H9 (cell line): ENCODE data around the gene KIAA1671. TPM values are rescaled to one million over a fixed set of nuclear protein-coding genes. Genes with fewer than 3 reads are reported as not detected.
A peak's percentile ranks its signal among the peaks of the same experiment; 100 is the strongest.

Experiments
- DNase-seq: peaks from one replicate; pipeline ENCODE4 v3.0.0-alpha.2; 2017
- H2AFZ ChIP-seq: one replicate; pipeline ENCODE4 v1.6.1; 2013; ENCODE audit warnings: mild to moderate bottlenecking, low read length, control low read depth, moderate library complexity
- H2AK5ac ChIP-seq: 2 replicates; pipeline ENCODE4 v1.6.1; 2013; ENCODE audit warnings: low read length, control low read depth, mixed read lengths; ENCODE audit not compliant: insufficient read length
- H2BK120ac ChIP-seq: one replicate; pipeline ENCODE4 v1.6.1; 2013; ENCODE audit warnings: low read depth, mild to moderate bottlenecking, low read length, control low read depth, inconsistent platforms; ENCODE audit not compliant: poor library complexity, severe bottlenecking
- H2BK12ac ChIP-seq: 2 replicates; pipeline ENCODE4 v1.6.1; 2013; ENCODE audit warnings: low read length, control low read depth, mixed read lengths, low read depth; ENCODE audit not compliant: insufficient read length
- H2BK15ac ChIP-seq: 2 replicates; pipeline ENCODE4 v1.6.1; 2013; ENCODE audit warnings: low read depth, low read length, control low read depth
- H2BK20ac ChIP-seq: one replicate; pipeline ENCODE4 v1.6.1; 2013; ENCODE audit warnings: low read depth, mild to moderate bottlenecking, low read length, control low read depth, inconsistent platforms; ENCODE audit not compliant: poor library complexity, severe bottlenecking
- H2BK5ac ChIP-seq: 2 replicates; pipeline ENCODE4 v1.6.1; 2013; ENCODE audit warnings: low read length, control low read depth, mixed read lengths; ENCODE audit not compliant: insufficient read length
- H3K14ac ChIP-seq: 2 replicates; pipeline ENCODE4 v1.6.1; 2013; ENCODE audit warnings: low read length, control low read depth; ENCODE audit not compliant: insufficient read depth
- H3K18ac ChIP-seq: 2 replicates; pipeline ENCODE4 v1.6.1; 2013; ENCODE audit warnings: low read depth, mild to moderate bottlenecking, mixed read lengths, low read length, control low read depth; ENCODE audit not compliant: insufficient read length
- H3K23ac ChIP-seq: 2 replicates; pipeline ENCODE4 v1.6.1; 2013; ENCODE audit warnings: low read length, control low read depth, mixed read lengths, low read depth; ENCODE audit not compliant: insufficient read length
- H3K23me2 ChIP-seq: 2 replicates; pipeline ENCODE4 v1.6.1; 2013; ENCODE audit warnings: low read depth, mild to moderate bottlenecking, mixed read lengths, low read length, control low read depth; ENCODE audit not compliant: insufficient read length, poor library complexity, severe bottlenecking
- H3K27ac ChIP-seq: 2 replicates; pipeline ENCODE4 v1.5.1; 2013; ENCODE audit warnings: low read length, control low read depth, mixed read lengths, low read depth; ENCODE audit not compliant: insufficient read length
- H3K27me3 ChIP-seq: 2 replicates; pipeline ENCODE4 v1.6.1; 2013; ENCODE audit warnings: low read length, control low read depth, inconsistent platforms; ENCODE audit not compliant: insufficient read depth
- H3K4ac ChIP-seq: 2 replicates; pipeline ENCODE4 v1.6.1; 2013; ENCODE audit warnings: low read depth, mild to moderate bottlenecking, control low read depth, inconsistent platforms, low read length, moderate library complexity
- H3K4me1 ChIP-seq: 2 replicates; pipeline ENCODE4 v1.6.1; 2013; ENCODE audit warnings: low read length, control low read depth, inconsistent platforms; ENCODE audit not compliant: insufficient read depth
- H3K4me2 ChIP-seq: 2 replicates; pipeline ENCODE4 v1.6.1; 2013; ENCODE audit warnings: low read length, control low read depth, mixed read lengths; ENCODE audit not compliant: insufficient read length, insufficient read depth
- H3K56ac ChIP-seq: 2 replicates; pipeline ENCODE4 v1.6.1; 2013; ENCODE audit warnings: low read depth, mild to moderate bottlenecking, mixed read lengths, low read length, control low read depth; ENCODE audit not compliant: insufficient read length
- H3K79me1 ChIP-seq: 2 replicates; pipeline ENCODE4 v1.6.1; 2013; ENCODE audit warnings: low read depth, mild to moderate bottlenecking, moderate library complexity, low read length, control low read depth, inconsistent platforms; ENCODE audit not compliant: insufficient read depth, poor library complexity, severe bottlenecking
- H3K79me2 ChIP-seq: 2 replicates; pipeline ENCODE4 v1.6.1; 2013; ENCODE audit warnings: low read length, control low read depth, inconsistent platforms; ENCODE audit not compliant: insufficient read depth
- H3K9ac ChIP-seq: 2 replicates; pipeline ENCODE4 v1.6.1; 2013; ENCODE audit warnings: low read length, control low read depth, mixed read lengths; ENCODE audit not compliant: insufficient read length; ENCODE audit errors: extremely low read depth
- H3K9me3 ChIP-seq: one replicate; pipeline ENCODE4 v1.6.1; 2013; ENCODE audit warnings: low read depth, low read length, inconsistent platforms; ENCODE audit not compliant: control insufficient read depth
- H3T11ph ChIP-seq: one replicate; pipeline ENCODE4 v1.6.1; 2013; ENCODE audit warnings: mild to moderate bottlenecking, low read length, control low read depth, inconsistent platforms
- H4K20me1 ChIP-seq: one replicate; pipeline ENCODE4 v1.6.1; 2013; ENCODE audit not compliant: control insufficient read depth, insufficient read length, insufficient read depth
- H4K5ac ChIP-seq: 2 replicates; pipeline ENCODE4 v1.6.1; 2013; ENCODE audit warnings: low read depth, mild to moderate bottlenecking, mixed read lengths, low read length, control low read depth; ENCODE audit not compliant: insufficient read length
- H4K8ac ChIP-seq: replicated peaks from 2 replicates; pipeline ENCODE4 v1.6.1; 2013; ENCODE audit warnings: low read length, control low read depth, mixed read lengths, low read depth; ENCODE audit not compliant: insufficient read length
- H4K91ac ChIP-seq: 2 replicates; pipeline ENCODE4 v1.6.1; 2013; ENCODE audit warnings: low read depth, mild to moderate bottlenecking, moderate library complexity, mixed read lengths, low read length, control low read depth; ENCODE audit not compliant: insufficient read length
- H3K27ac Mint-ChIP-seq, 3 experiments: 2 replicates in 2 of 3; 3 replicates in 1 of 3; pipeline ENCODE4 v1.8.0; 2020 to 2021; ENCODE audit warnings: mixed read lengths in 3 of 3, mild to moderate bottlenecking in 1 of 3, moderate library complexity in 1 of 3
- H3K27me3 Mint-ChIP-seq: 2 replicates; pipeline ENCODE4 v1.8.0; 2021; ENCODE audit warnings: low read depth, mild to moderate bottlenecking, moderate library complexity, mixed read lengths
- H3K36me3 Mint-ChIP-seq, 3 experiments: 2 replicates in 2 of 3; 3 replicates in 1 of 3; pipeline ENCODE4 v1.8.0; 2020 to 2021; ENCODE audit warnings: low read depth in 3 of 3, mixed read lengths in 3 of 3; ENCODE audit not compliant: insufficient read depth in 1 of 3
- H3K4me1 Mint-ChIP-seq, 2 experiments: 2 replicates each; pipeline ENCODE4 v1.8.0; 2020; ENCODE audit warnings: mixed read lengths in 2 of 2
- H3K4me3 Mint-ChIP-seq, 2 experiments: 2 replicates in 1 of 2; 3 replicates in 1 of 2; pipeline ENCODE4 v1.8.0; 2020 to 2021; ENCODE audit warnings: mild to moderate bottlenecking in 2 of 2, mixed read lengths in 2 of 2, moderate library complexity in 1 of 2
- H3K9me3 Mint-ChIP-seq, 2 experiments: 2 replicates in 1 of 2; 3 replicates in 1 of 2; pipeline ENCODE4 v1.8.0; 2020; ENCODE audit warnings: mild to moderate bottlenecking in 2 of 2, mixed read lengths in 2 of 2, moderate library complexity in 1 of 2
- WGBS: extraction: QIAGEN DNeasy Blood & Tissue Kit; methylation state at CpG from one replicate; pipeline ENCODE4 v1.1.7; 2013; ENCODE audit warnings: missing lambda C conversion rate, low lambda C conversion rate, mixed read lengths; ENCODE audit not compliant: insufficient read length; ENCODE audit errors: extremely low coverage; 5-methylcytosine and 5-hydroxymethylcytosine counted together
- total RNA-seq: library from RNA; stranded (reverse); gene quantifications from 2 replicates; pipeline ENCODE4 v1.2.1, GENCODE V29; 2021
- TF ChIP-seq, protein P1 (sequence below): fragments of 200-600 bp; sonication (generic); conservative IDR thresholded peaks from 3 replicates; pipeline ENCODE4 v1.8.0; 2021; ENCODE audit warnings: antibody characterized with exemption, mild to moderate bottlenecking

Gene KIAA1671
- total RNA-seq, 1 experiment from 2014 or later = 22.6 TPM

DNA sequence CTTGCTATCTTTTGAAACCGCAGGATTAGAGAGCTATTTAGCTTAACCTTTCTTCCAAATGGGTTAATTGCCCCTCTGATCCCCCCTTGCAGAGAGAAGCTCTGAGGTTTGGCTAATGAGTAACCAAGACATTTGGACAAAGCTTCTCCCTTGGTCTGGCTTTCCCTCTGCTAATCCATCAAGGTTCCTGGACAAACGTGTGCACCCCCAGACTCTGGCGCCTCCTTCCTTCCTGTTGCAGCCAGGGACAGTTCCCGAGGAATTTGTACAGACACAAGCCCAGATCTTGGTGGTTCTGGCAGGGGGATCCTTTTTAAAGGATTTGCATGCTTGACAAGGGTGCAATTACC lies 1.6 kb downstream of the KIAA1671 start:
- no peak for DNase-seq

More for the DNA sequence above, 1.6 kb downstream of the KIAA1671 start:
- Histone ChIP-seq H2BK12ac (no peak overlapping the region), H2AK5ac (no peak overlapping the region), H4K5ac (no peak overlapping the region), H2BK120ac (no peak overlapping the region), H4K20me1 (no peaks in the 10 kb centered on the region), H3K79me2 (no peaks in the 10 kb centered on the region), H4K8ac (no peak overlapping the region), H3K9me3 (no peaks in the 10 kb centered on the region), H3T11ph (no peak overlapping the region), H4K91ac (no peak overlapping the region), H3K4ac (no peak overlapping the region), H3K4me1 (0 out of 2 replicates have a peak, but pooled peaks cover 4% of the 10 kb centered on the region), H3K27ac (no peak overlapping the region), H3K79me1 (no peaks in the 10 kb centered on the region), H3K14ac (no peak overlapping the region), H2BK5ac (no peak overlapping the region), H3K9ac (peak overlapping the region; percentile 9), H3K56ac (no peak overlapping the region), H2BK15ac (no peak overlapping the region), H3K4me2 (peak overlapping the region; percentile 91), H3K23ac (no peak overlapping the region), H3K27me3 (no peaks in the 10 kb centered on the region), H2BK20ac (no peak overlapping the region), H3K18ac (no peak overlapping the region), H2AFZ (no peak overlapping the region), H3K23me2 (peaks cover 12% of the 10 kb centered on the region)
- TF ChIP-seq, protein P1, sequence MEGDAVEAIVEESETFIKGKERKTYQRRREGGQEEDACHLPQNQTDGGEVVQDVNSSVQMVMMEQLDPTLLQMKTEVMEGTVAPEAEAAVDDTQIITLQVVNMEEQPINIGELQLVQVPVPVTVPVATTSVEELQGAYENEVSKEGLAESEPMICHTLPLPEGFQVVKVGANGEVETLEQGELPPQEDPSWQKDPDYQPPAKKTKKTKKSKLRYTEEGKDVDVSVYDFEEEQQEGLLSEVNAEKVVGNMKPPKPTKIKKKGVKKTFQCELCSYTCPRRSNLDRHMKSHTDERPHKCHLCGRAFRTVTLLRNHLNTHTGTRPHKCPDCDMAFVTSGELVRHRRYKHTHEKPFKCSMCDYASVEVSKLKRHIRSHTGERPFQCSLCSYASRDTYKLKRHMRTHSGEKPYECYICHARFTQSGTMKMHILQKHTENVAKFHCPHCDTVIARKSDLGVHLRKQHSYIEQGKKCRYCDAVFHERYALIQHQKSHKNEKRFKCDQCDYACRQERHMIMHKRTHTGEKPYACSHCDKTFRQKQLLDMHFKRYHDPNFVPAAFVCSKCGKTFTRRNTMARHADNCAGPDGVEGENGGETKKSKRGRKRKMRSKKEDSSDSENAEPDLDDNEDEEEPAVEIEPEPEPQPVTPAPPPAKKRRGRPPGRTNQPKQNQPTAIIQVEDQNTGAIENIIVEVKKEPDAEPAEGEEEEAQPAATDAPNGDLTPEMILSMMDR = 0 out of 3 replicates have a peak, but pooled peaks have one; percentile 10
- no peak overlapping the region for H3K27ac Mint-ChIP-seq
- no CpG with 5 or more reads among the region's 4 CpGs for WGBS
- H3K27me3 Mint-ChIP-seq = no peaks in the 10 kb centered on the region
- H3K4me1 Mint-ChIP-seq = peaks cover 33 to 40% of the 10 kb centered on the region in 2 experiments
- H3K4me3 Mint-ChIP-seq = peak overlapping the region; percentile 83 to 95
- H3K9me3 Mint-ChIP-seq = no peaks in the 10 kb centered on the region
- peaks cover 0 to 6% (median 5%) of the 10 kb centered on the region in 3 experiments; a peak in 2 of 7 replicates for H3K36me3 Mint-ChIP-seq
